Fibroblast of skin of right biceps (primary cell): Measurements from ENCODE around the gene ANXA3.

ENCODE experiments used
- DNase-seq: peaks from one replicate; pipeline ENCODE4 v3.0.0-alpha.2; 2013

ANXA3 gene

DNA sequence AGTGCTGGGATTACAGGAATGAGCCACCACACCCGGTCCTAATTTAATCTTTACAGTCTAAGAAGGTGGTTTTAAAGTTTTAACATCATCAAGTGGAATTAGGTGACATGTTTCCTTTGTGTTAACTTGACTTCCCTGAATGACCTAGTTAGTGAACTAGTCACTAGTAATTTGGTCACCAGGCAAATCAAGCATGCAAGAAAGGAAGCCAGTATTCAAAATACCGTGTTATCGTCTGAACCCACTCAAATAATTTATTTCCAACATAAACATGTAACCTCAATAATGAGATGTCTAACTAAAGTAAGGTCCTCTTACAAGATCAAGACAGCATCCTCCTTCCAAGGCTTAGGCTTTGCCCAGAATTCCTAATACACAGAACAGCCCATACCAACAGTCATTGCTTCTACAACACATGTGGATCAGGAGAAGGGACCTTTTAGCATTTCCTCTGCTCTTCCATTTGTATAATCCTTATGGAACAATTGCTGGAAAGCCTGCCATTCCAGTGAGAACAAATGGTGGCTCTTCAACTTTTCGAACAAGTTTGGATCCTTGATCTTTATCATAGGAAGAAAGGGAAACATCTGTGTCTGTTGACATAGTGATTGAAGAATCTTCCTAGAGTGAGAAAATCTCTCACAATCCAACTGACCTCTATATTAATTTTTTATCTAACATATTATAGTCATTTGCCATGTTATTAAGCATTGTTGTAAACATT is 97.2 kb downstream of the ANXA3 start:
- DNase-seq, result no peak

DNA sequence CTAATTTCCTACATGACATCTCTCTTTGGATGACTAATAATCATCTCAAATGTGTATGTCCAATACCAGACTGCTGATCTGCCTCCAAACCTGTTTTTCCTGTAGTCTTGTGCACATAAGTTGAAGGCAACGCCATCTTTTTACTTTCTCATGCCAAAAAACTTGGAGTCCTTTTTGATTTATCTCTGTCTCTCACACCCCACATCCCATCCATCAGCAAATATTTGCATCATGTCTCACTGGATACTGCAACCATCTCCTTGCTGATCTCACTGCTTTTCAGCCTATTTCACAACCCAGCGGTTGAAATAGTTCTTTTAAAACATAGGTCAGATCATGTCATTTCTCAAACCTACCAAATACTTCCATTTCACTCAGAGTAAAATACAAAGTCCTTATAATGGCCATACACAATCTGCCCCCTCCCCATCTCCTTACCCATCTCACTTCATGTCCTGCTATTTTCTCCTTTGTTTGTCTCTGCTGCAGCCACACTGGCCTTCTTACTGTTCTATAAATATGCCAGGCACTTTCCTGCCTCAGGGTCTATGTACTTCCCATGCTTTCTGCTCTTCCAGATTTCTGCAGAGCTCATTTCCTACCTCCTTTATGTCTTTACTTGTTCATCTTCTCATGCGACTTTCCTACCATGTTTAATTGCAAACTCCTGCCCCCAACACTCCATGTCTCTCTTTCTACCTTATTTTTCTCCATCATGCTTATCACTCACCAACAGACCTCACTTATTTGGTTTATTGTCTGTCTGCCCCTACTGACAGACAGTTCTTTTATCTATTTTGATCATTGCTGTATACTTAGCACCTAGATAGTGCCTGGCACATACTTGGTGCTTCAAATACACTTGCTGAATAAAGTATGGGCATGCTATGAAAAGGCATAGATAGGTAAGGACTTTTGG is 98.8 kb downstream of the ANXA3 start:
- DNase-seq, result peak; percentile 94

DNA sequence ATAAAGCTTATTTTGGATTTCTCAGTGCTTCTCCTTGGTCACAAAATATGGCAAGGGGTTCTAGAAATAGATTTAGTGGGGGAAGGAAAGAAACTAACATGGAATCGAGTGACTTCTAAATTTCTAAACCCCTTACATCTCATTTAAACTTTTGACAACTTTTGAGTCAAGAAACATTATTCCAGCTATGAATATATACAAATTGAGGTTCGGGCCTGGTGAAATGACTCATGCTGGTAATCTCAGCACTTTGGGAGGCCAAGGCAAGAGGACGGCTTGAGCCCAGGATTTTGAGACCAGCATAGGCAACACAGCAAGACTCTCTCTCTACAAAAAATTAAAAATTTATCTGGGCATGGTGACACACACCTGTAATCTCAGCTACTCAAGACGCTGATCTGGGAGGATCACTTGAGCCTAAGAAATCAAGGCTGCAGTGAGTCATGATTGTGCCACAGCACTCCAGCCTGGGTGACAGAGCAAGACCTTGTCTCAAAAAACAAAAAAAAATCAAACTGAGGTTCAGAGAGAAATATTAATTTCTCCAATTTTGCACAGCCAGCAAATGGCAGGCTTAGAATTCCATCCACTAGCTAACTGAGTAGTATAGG is 99.8 kb downstream of the ANXA3 start:
- DNase-seq, result no peak

DNA sequence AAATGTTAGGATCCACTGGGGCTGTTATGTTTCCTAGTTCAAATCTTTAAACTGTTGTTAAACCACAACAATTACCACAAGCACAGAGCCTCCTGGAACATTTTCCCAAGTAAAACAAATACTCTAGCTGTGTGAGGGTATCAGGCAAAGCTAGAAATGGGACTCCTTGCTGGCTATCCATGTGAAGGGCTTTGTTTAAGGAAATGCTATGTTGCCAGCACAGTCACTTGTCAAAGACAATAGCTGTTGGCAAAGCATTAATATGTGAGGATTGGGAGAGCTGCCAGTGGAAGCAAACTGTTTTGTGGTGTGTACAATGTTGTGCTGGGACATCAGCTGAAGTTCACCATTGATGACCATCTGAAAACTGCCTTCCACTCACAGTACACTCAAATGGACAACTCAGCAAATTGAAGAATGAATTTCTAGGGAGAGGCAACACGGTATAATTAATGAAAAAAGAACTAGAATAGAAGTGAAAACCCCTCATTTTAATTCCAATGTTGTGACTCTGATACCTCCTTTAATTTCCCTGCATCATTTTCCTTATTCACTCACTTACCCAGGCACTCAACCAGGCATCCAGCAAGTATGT is 100.8 kb downstream of the ANXA3 start:
- DNase-seq, result peak; percentile 31

DNA sequence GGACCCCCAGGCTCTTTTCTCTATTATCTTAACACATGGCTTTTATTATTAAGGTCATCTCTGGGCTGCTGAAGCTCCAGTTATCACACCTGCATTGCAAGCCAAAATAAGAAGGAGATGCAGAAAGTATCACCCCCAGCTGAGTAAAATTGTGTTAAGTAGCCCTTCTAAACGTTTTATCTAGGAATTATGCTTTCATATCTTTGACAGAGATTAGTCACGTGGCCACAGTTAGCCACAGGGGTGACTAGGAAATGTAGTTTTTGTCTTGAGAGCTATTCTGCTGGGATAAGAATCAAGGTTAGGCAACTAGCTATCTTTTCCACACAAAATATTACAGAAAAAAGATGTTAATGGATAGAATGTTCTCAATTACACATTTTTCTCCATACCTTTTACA is 102.1 kb downstream of the ANXA3 start:
- peak; percentile 31 for DNase-seq

DNA sequence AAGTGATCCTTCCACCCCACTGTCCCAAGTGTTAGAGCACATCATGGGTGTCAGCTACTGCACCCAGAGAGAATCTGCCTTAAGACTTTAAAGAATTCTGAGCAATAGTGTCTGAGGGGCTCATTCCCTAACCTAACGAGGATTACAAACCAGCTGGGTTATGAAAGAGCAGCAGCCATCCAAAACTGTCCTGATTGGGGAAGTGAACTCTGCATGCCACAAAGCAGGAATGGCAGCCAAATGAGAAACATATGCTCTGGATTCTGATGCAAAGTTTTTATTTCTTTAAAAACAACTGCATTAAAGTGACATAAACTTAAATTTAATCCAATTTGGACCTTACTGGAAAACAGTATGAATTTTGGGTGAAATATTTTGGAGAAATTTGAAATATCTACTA is 103.2 kb downstream of the ANXA3 start:
- DNase-seq, result peak; percentile 83

DNA sequence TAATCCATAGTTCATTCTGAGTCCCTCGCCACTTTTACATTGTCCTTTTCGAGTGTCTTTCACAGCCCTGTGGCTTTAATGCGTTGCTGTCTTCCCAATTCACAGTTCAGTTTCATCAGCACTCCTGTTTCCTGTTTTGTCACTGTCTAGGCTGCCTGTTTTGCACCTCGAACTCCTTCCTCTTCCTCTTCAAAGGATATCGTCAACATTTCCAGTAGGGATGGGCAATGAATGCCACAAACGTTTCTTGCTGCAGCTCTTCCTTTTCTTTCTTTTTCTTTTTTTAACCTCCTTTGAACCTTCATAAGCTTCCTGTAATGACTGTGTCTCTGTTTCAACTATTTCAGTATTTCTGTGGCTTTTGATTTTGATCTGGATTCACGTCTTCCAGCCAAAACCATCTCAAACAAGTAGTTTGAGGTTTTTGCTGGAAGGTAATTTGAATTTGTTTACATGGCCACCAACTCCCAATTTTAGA is 105.4 kb downstream of the ANXA3 start:
- no peak for DNase-seq

DNA sequence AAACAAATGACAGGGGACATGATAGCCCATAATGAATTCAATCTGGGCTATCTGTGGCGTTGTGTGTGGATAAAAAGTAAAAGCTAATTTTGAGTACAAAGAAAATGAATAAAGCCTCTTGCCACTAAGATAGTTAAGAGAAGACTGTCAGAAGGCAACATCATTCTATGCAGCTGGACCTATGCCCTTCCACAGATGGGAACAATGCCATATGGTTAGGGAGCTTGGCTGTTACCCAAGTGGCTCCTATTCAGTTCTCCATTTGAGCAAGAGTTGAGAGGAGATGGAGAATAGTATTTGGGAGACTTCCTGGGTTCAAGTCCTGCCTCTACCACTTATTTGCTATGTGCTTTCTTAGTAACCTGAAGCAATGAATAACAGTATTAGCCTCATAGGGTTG is 107.7 kb downstream of the ANXA3 start:
- DNase-seq, result peak; percentile 50

DNA sequence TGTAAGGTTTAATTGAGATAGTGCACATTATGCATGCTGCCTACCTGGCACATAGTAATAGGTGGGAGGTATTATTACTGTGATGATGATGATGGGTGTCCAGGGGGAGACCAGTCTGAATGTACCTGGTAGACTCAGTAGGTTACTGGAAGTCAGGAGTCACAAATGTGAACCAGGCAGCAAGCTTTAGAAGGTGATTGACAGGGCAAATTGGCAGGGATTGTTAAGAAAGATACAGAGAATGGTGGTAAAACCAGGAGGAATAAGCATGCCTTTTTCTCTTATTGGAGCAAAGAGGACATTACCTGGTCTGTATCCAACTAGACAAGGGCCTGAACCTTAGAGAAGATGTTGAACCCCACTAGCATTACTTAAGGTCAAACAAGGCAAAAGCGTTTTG is 108.1 kb downstream of the ANXA3 start:
- no peak for DNase-seq
